Measurements from ENCODE around the gene FFAR2. TPM values are rescaled to one million over a fixed set of nuclear protein-coding genes. Genes with fewer than 3 reads are reported as not detected.

FFAR2 gene
- total RNA-seq, 1 experiment from 2014 or later = not detected

GRCh38 chr19:35454663-35455062, 6.6 kb downstream of the FFAR2 start:
- no peaks in the 10 kb centered on the region for H3K9me3 ChIP-seq (ENCODE audit: control insufficient read depth, low read depth, low read length)
- H3K56ac ChIP-seq (ENCODE audit: insufficient read length, low read depth, low read length) = no peak overlapping the region
- H3K9ac ChIP-seq (ENCODE audit: extremely low read depth, insufficient read length, low read length) = no peak overlapping the region
- no peak overlapping the region for H4K5ac ChIP-seq (ENCODE audit: insufficient read length, low read depth, low read length)
- H3K4ac ChIP-seq (ENCODE audit: low read depth, low read length) = no peak overlapping the region
- H3K4me3 Mint-ChIP-seq = no peak overlapping the region
- H3K4me1 ChIP-seq (ENCODE audit: insufficient read depth, low read length) = no peaks in the 10 kb centered on the region
- H2BK20ac ChIP-seq (ENCODE audit: low read depth, low read length, poor library complexity, severe bottlenecking) = no peak overlapping the region
- H3K14ac ChIP-seq (ENCODE audit: insufficient read depth, low read length) = no peak overlapping the region
- no CpG with 5 or more reads among the region's 2 CpGs for WGBS (ENCODE audit: extremely low coverage, insufficient read length, low lambda C conversion rate)
- H3K23me2 ChIP-seq (ENCODE audit: insufficient read length, low read depth, low read length, poor library complexity, severe bottlenecking) = no peaks in the 10 kb centered on the region
- no peak overlapping the region for H3K27ac ChIP-seq (ENCODE audit: insufficient read length, low read depth, low read length)
- H4K20me1 ChIP-seq (ENCODE audit: control insufficient read depth, insufficient read depth, insufficient read length) = no peaks in the 10 kb centered on the region
- H2BK15ac ChIP-seq (ENCODE audit: low read depth, low read length) = no peak overlapping the region
- H2AFZ ChIP-seq (ENCODE audit: low read length) = no peak overlapping the region
- no peaks in the 10 kb centered on the region for H3K36me3 Mint-ChIP-seq (ENCODE audit: insufficient read depth in 1 of 3, low read depth in 3 of 3)
- no peaks in the 10 kb centered on the region for H3K27me3 ChIP-seq (ENCODE audit: insufficient read depth, low read length)
- no peak overlapping the region for H3K27ac Mint-ChIP-seq
- TF ChIP-seq CTCF (conservative IDR thresholded peaks at IDR 0.05) = no peak
- H2BK12ac ChIP-seq (ENCODE audit: insufficient read length, low read depth, low read length) = no peak overlapping the region
- H2BK120ac ChIP-seq (ENCODE audit: low read depth, low read length, poor library complexity, severe bottlenecking) = no peak overlapping the region
- no peak overlapping the region for H2BK5ac ChIP-seq (ENCODE audit: insufficient read length, low read length)
- H3K9me3 Mint-ChIP-seq = no peaks in the 10 kb centered on the region
- peaks cover 17% of the 10 kb centered on the region for H3K27me3 Mint-ChIP-seq (ENCODE audit: low read depth)
- no peak for DNase-seq
- no peak overlapping the region for H3T11ph ChIP-seq (ENCODE audit: low read length)
- H3K79me2 ChIP-seq (ENCODE audit: insufficient read depth, low read length) = no peaks in the 10 kb centered on the region
- no peaks in the 10 kb centered on the region for H3K79me1 ChIP-seq (ENCODE audit: insufficient read depth, low read depth, low read length, poor library complexity, severe bottlenecking)
- no peak overlapping the region for H4K8ac ChIP-seq (replicated peaks; ENCODE audit: insufficient read length, low read depth, low read length)
- H2AK5ac ChIP-seq (ENCODE audit: insufficient read length, low read length) = no peak overlapping the region
- H3K18ac ChIP-seq (ENCODE audit: insufficient read length, low read depth, low read length) = no peak overlapping the region
- peaks cover 3 to 5% of the 10 kb centered on the region in 2 experiments; a peak in 3 of 4 replicates for H3K4me1 Mint-ChIP-seq
- H3K23ac ChIP-seq (ENCODE audit: insufficient read length, low read depth, low read length) = no peak overlapping the region
- no peak overlapping the region for H4K91ac ChIP-seq (ENCODE audit: insufficient read length, low read depth, low read length)
- no peak overlapping the region for H3K4me2 ChIP-seq (ENCODE audit: insufficient read depth, insufficient read length, low read length)

All from H9 (cell line).